Right lobe of liver (tissue), 6 donors: ENCODE data around the gene ADGRA1. TPM values are rescaled to one million over a fixed set of nuclear protein-coding genes. Genes with fewer than 3 reads are reported as not detected.
"Not testable (repeated sequence)": the region's sequence is repeated elsewhere in the genome, so short reads cannot be mapped to it uniquely, and the experiment has no call there.

ENCODE experiments used
- ATAC-seq, 4 donors: fragments of 200-7000 bp; cut with Tn5 transposase; one replicate each; pipeline ENCODE4 v1.9.1; 2020; ENCODE audit warnings: mild to moderate bottlenecking in 4 of 4, moderate library complexity in 4 of 4
- DNase-seq, 3 donors: peaks; one replicate each; pipeline ENCODE4 v3.0.0-alpha.2; 2020
- H3K27ac ChIP-seq, 3 donors: fragments of 200-600 bp; one replicate each; pipeline ENCODE4 v1.8.0; 2022
- H3K27me3 ChIP-seq, 2 donors: fragments of 200-600 bp; one replicate each; pipeline ENCODE4 v1.8.0; 2022
- H3K36me3 ChIP-seq, 4 donors: fragments of 200-600 bp; sonication (generic) in 1 of 4; one replicate each; pipeline versions ENCODE4 v1.5.1 to v1.8.0; 2017 to 2022; ENCODE audit warnings: control low read depth in 1 of 4
- H3K4me1 ChIP-seq, 4 donors: fragments of 200-600 bp; sonication (generic) in 1 of 4; one replicate each; pipeline versions ENCODE4 v1.5.1 to v1.8.0; 2017 to 2022; ENCODE audit warnings: control low read depth in 1 of 4
- H3K4me3 ChIP-seq, 3 donors: fragments of 200-600 bp; one replicate each; pipeline ENCODE4 v1.8.0; 2022
- H3K9me3 ChIP-seq, 4 donors: fragments of 200-600 bp; sonication (generic) in 1 of 4; one replicate each; pipeline versions ENCODE4 v1.5.1 to v1.8.0; 2017 to 2022; ENCODE audit warnings: control low read depth in 1 of 4
- CTCF ChIP-seq, 4 donors: fragments of 200-600 bp in 3 of 4; fragments of 450-650 bp in 1 of 4; IDR thresholded peaks; one replicate each; pipeline versions ENCODE4 v1.5.1 to v1.8.0; 2016 to 2022; ENCODE audit warnings: antibody characterized with exemption in 4 of 4, mild to moderate bottlenecking in 2 of 4
- POLR2A ChIP-seq: fragments of 450-650 bp; IDR thresholded peaks from one replicate; pipeline ENCODE4 v1.6.1; 2017; ENCODE audit warnings: antibody characterized with exemption, mild to moderate bottlenecking
- WGBS: methylation state at CpG from one replicate; pipeline ENCODE4 v1.1.6; 2018; ENCODE audit warnings: low coverage, low lambda C conversion rate; ENCODE audit not compliant: insufficient coverage; ENCODE audit errors: missing lambda C conversion rate; 5-methylcytosine and 5-hydroxymethylcytosine counted together
- intact Hi-C, 2 donors: fragments of 100-400 bp; cut with DNase I; formaldehyde crosslinking; loops; one replicate each; pipeline versions ENCODE4 v1.11.2 to v1.14.1; 2022
- total RNA-seq, 6 experiments: library from RNA; depleted of rRNA in 2 of 6; stranded (reverse); fragments of >200 nt in 2 of 6; fragmentation: NEBNext Ultra II Directional in 3 of 6; extraction: Animal tissue kit (Norgen Biotek cat#: 25700) in 3 of 6; gene quantifications; one replicate each; pipeline versions ENCODE4 v1.1.0 to v1.2.4, GENCODE V29; 2016 to 2023
- donor health status: DM: no; HTN: yes; CAD: no.
- donor health status: DM: no; HTN: no; CAD: no.
- donor health status: DM: no; HTN: no; CAD: no.
- donor health status: DM: no; HTN: yes; CAD: no.
- donor health status: DM: no; HTN: yes; CAD: no.

The ADGRA1 gene
- total RNA-seq, 6 experiments from 2014 or later = 0.10 to 0.46 (median 0.16) TPM; not detected in 1

- ATAC-seq (no peak), DNase-seq (peak in 2 of 3 donors; percentile 13 to 21)
- Histone ChIP-seq H3K4me1 (no peaks in the 10 kb centered on the region), H3K27ac (no peak overlapping the region), H3K27me3 (no peaks in the 10 kb centered on the region), H3K9me3 (no peaks in the 10 kb centered on the region), H3K4me3 (no peak overlapping the region), H3K36me3 (no peaks in the 10 kb centered on the region)
- TF ChIP-seq POLR2A (no peak), CTCF (IDR thresholded peaks at IDR 0.05) (no peak)
- intact Hi-C loops = no loop called here
- WGBS = 41% methylated on average over 9 of the region's 10 CpGs
Measured at GRCh38 chr10:133143200-133143533, 55.4 kb downstream of the ADGRA1 start.

DNA sequence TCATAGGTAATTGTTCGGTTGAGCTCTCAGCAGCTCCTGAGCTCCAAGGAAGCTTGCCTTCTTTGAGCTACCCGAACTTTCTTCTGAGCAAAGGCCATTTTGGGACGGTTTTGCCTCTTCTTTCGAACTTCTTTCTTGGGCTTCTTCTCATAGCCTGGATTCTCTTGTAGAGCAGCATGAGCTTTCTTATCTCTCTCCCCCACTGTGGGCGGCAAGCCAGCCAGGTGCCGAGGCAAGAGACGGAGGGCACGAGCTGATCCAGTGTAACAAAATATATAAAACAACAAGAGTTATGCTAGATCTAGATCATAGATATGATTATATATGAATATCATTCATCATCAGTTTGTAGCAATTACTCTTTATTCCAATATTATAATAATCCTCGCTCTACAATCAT, 55.8 kb downstream of the ADGRA1 start:
- intact Hi-C loops = no loop called here

GRCh38 chr10:133144771-133145170, 57.0 kb downstream of the ADGRA1 start:
- intact Hi-C loops = no loop called here
- H3K9me3 ChIP-seq = no peaks in the 10 kb centered on the region
- no peak overlapping the region for H3K27ac ChIP-seq
- no peak for DNase-seq
- no peaks in the 10 kb centered on the region for H3K4me1 ChIP-seq
- ATAC-seq = peak in 1 of 4 donors; percentile 39
- 74% methylated on average over 6 of the region's 7 CpGs for WGBS
- TF ChIP-seq CTCF (IDR thresholded peaks at IDR 0.05) (no peak), POLR2A (no peak)
- H3K27me3 ChIP-seq = no peaks in the 10 kb centered on the region
- H3K4me3 ChIP-seq = no peak overlapping the region
- no peaks in the 10 kb centered on the region for H3K36me3 ChIP-seq

More for the DNA sequence above, 55.8 kb downstream of the ADGRA1 start:
- TF ChIP-seq POLR2A = no peak
- TF ChIP-seq CTCF (IDR thresholded peaks at IDR 0.05) = no peak
- no peak overlapping the region for H3K4me3 ChIP-seq
- H3K36me3 ChIP-seq = no peaks in the 10 kb centered on the region
- H3K4me1 ChIP-seq = no peaks in the 10 kb centered on the region
- ATAC-seq (no peak), DNase-seq (peak in 2 of 3 donors; percentile 26 to 46)
- no peaks in the 10 kb centered on the region for H3K9me3 ChIP-seq
- no peaks in the 10 kb centered on the region for H3K27me3 ChIP-seq
- H3K27ac ChIP-seq = no peak overlapping the region
- 35% methylated on average over 9 of the region's 9 CpGs for WGBS

DNA sequence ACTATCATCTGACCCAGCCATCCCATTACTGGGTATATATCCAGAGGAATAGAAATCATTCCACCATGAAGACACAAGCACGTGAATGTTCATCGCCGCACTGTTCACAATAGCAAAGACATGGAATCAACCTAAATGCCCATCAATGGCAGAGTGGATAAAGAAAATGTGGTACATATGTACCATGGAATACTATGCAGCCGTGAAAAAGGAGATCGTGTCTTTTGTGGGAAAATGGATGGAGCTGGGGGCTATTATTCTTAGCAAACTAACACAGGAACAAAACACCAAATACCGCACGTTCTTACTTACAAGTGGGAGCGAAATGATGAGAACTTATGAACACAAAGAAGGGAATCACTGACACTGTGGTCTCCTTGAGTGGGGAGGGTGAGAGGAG, 62.5 kb downstream of the ADGRA1 start:
- Histone ChIP-seq H3K9me3 (no peaks in the 10 kb centered on the region), H3K36me3 (no peaks in the 10 kb centered on the region), H3K27ac (no peak overlapping the region), H3K27me3 (no peaks in the 10 kb centered on the region), H3K4me3 (no peak overlapping the region), H3K4me1 (no peaks in the 10 kb centered on the region)
- WGBS = 83% methylated on average over 8 of the region's 8 CpGs
- no peak for ATAC-seq
- TF ChIP-seq POLR2A = no peak
- TF ChIP-seq CTCF (IDR thresholded peaks at IDR 0.05) = no peak
- intact Hi-C loops = no loop called here
- no peak for DNase-seq

DNA sequence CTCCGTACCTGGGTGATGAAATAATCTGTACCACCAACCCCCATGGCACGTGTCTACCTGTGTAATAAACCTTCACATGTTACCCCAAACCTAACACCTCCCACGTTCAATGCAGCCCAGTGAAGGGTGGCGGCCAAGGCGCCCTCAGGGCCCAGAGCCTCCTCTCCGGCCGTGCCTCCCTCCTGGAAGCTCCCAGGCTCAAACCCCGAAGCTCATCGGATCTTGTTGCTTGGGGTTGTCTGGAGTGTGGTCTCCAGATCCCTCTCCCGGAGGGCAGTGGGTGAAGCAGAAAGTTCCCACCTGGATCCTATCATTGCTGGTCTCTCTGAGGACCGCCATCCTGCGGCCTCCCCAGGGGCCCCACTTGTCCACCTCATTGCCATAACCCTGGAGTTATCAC, 62.9 kb downstream of the ADGRA1 start:
- WGBS = 56% methylated on average over 5 of the region's 12 CpGs
- DNase-seq (peak in 2 of 3 donors; percentile 11 to 31), ATAC-seq (no peak)
- TF ChIP-seq POLR2A = no peak
- H3K9me3 ChIP-seq = no peaks in the 10 kb centered on the region
- no peaks in the 10 kb centered on the region for H3K4me1 ChIP-seq
- no peak overlapping the region for H3K27ac ChIP-seq
- no peak overlapping the region for H3K4me3 ChIP-seq
- intact Hi-C loops = no loop called here
- no peaks in the 10 kb centered on the region for H3K36me3 ChIP-seq
- no peaks in the 10 kb centered on the region for H3K27me3 ChIP-seq

- WGBS = 61% methylated on average over 2 of the region's 3 CpGs
- DNase-seq, H3K9me3 ChIP-seq, ATAC-seq, H3K27ac ChIP-seq, intact Hi-C loops, H3K27me3 ChIP-seq, H3K4me3 ChIP-seq, H3K4me1 ChIP-seq, H3K36me3 ChIP-seq: not testable (repeated sequence)
Measured at GRCh38 chr10:133151071-133151470, 63.3 kb downstream of the ADGRA1 start.
